ENCODE measurements around the gene ACTL8.

- no peak for TF ChIP-seq CTCF (IDR thresholded peaks at IDR 0.05 in 8 of 11, conservative IDR thresholded peaks at IDR 0.05 in 3 of 11)
- no peak for TF ChIP-seq POLR2A (IDR thresholded peaks at IDR 0.05)
- TF ChIP-seq POLR2AphosphoS5 (IDR thresholded peaks at IDR 0.05), result no peak
Observed at GRCh38 chr1:17795081-17795809, 40.1 kb downstream of the ACTL8 start.
